ENCODE data around the gene UCN2. TPM values are rescaled to one million over a fixed set of nuclear protein-coding genes. Genes with fewer than 3 reads are reported as not detected.

The UCN2 gene
- total and polyA plus RNA-seq, 9 of the 15 experiments (the other 6 are each of a cell fraction or from before 2014, with no cell fraction given): 0.08 to 0.11 TPM; not detected in 7

DNA sequence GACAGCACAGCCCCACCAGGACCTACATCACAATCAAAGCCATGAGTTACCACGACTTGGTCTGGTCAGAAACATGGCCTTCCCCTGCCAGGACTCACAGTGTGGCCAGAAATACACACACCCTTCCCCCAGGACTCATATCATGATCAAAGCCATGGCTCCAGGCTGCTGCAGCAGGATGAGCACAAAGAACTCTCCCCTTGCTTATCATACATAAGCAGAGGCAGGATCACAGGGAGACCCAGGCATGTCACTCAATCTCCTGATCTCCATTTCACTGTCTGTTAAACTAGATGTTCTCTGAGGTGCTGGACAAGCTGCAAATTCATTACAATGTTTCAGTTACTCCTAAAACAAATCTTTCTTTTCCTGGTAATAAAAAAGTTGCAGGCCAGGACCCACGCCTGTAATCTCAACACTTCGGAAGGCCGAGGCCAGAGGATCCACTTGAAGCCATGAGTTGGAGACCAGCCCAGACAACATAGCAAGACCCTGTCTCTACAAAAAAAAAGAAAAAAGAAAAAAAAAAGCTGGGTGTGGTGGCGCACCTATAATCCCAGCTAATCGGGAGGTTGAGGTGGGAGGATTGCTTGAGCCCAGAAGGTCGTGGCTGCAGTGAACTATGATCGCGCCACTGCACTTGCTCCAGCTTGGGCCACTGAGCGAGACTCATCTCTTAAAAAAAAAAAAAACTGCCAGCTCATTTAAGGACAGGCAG lies 8.2 kb downstream of the UCN2 start (continued):
- TF ChIP-seq, protein P1, sequence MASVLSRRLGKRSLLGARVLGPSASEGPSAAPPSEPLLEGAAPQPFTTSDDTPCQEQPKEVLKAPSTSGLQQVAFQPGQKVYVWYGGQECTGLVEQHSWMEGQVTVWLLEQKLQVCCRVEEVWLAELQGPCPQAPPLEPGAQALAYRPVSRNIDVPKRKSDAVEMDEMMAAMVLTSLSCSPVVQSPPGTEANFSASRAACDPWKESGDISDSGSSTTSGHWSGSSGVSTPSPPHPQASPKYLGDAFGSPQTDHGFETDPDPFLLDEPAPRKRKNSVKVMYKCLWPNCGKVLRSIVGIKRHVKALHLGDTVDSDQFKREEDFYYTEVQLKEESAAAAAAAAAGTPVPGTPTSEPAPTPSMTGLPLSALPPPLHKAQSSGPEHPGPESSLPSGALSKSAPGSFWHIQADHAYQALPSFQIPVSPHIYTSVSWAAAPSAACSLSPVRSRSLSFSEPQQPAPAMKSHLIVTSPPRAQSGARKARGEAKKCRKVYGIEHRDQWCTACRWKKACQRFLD (CRISPR knock-in tag; IDR thresholded peaks at IDR 0.05): no peak
- no peak for TF ChIP-seq SIN3B (IDR thresholded peaks at IDR 0.05; ENCODE audit: low read depth)
- TF ChIP-seq TRIM28 (IDR thresholded peaks at IDR 0.05): no peak
- TF ChIP-seq, protein P2, sequence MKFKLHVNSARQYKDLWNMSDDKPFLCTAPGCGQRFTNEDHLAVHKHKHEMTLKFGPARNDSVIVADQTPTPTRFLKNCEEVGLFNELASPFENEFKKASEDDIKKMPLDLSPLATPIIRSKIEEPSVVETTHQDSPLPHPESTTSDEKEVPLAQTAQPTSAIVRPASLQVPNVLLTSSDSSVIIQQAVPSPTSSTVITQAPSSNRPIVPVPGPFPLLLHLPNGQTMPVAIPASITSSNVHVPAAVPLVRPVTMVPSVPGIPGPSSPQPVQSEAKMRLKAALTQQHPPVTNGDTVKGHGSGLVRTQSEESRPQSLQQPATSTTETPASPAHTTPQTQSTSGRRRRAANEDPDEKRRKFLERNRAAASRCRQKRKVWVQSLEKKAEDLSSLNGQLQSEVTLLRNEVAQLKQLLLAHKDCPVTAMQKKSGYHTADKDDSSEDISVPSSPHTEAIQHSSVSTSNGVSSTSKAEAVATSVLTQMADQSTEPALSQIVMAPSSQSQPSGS (CRISPR knock-in tag; IDR thresholded peaks at IDR 0.05): no peak
- no peak for TF ChIP-seq PHB (CRISPR knock-in tag; IDR thresholded peaks at IDR 0.05)
- TF ChIP-seq ZBTB49 (CRISPR knock-in tag; IDR thresholded peaks at IDR 0.05; ENCODE audit: borderline replicate concordance): no peak
- no peak for TF ChIP-seq ZNF57 (CRISPR knock-in tag; IDR thresholded peaks at IDR 0.05)
- TF ChIP-seq CTBP1 (IDR thresholded peaks at IDR 0.05; ENCODE audit: borderline replicate concordance): peak; percentile 49; the same call in 1 of the 2 replicates
- peak in 1 of 2 experiments; percentile 43; a peak in 2 of 4 replicates for TF ChIP-seq MNT (conservative IDR thresholded peaks at IDR 0.05)
- TF ChIP-seq, protein P3, sequence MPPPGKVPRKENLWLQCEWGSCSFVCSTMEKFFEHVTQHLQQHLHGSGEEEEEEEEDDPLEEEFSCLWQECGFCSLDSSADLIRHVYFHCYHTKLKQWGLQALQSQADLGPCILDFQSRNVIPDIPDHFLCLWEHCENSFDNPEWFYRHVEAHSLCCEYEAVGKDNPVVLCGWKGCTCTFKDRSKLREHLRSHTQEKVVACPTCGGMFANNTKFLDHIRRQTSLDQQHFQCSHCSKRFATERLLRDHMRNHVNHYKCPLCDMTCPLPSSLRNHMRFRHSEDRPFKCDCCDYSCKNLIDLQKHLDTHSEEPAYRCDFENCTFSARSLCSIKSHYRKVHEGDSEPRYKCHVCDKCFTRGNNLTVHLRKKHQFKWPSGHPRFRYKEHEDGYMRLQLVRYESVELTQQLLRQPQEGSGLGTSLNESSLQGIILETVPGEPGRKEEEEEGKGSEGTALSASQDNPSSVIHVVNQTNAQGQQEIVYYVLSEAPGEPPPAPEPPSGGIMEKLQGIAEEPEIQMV (tag; conservative IDR thresholded peaks at IDR 0.05; ENCODE audit: low read depth): no peak
- TF ChIP-seq CBX1 (IDR thresholded peaks at IDR 0.05; ENCODE audit: low read depth): no peak
- TF ChIP-seq ELF1 (tag; IDR thresholded peaks at IDR 0.05): no peak
- no peak for TF ChIP-seq CBX5 (IDR thresholded peaks at IDR 0.05; ENCODE audit: borderline replicate concordance, low read depth)
- no peak for TF ChIP-seq MCM2 (IDR thresholded peaks at IDR 0.05; ENCODE audit: low read depth)
- TF ChIP-seq ZFP91 (CRISPR knock-in tag; IDR thresholded peaks at IDR 0.05): no peak
- TF ChIP-seq NONO (IDR thresholded peaks at IDR 0.05; ENCODE audit: low read depth in 2 of 2, low read length in 1 of 2): no peak
- TF ChIP-seq HNRNPUL1 (IDR thresholded peaks at IDR 0.05; ENCODE audit: low read length): no peak
- no peak for TF ChIP-seq TARDBP (IDR thresholded peaks at IDR 0.05)

All from K562 (cell line).